Neural progenitor cell (in vitro differentiated cells): ENCODE measurements around the gene TUBGCP3.

Source experiments
- EZH2 ChIP-seq: fragments of 200-600 bp; sonication (generic); IDR thresholded peaks from 2 replicates; pipeline ENCODE4 v1.6.1; 2017; ENCODE audit warnings: antibody characterized with exemption, mild to moderate bottlenecking, moderate library complexity
- TF ChIP-seq, protein P1 (sequence below): fragments of 200-600 bp; sonication (generic); IDR thresholded peaks from 2 replicates; pipeline ENCODE4 v1.5.1; 2017; ENCODE audit warnings: antibody characterized with exemption, mild to moderate bottlenecking

- TF ChIP-seq, protein P1, sequence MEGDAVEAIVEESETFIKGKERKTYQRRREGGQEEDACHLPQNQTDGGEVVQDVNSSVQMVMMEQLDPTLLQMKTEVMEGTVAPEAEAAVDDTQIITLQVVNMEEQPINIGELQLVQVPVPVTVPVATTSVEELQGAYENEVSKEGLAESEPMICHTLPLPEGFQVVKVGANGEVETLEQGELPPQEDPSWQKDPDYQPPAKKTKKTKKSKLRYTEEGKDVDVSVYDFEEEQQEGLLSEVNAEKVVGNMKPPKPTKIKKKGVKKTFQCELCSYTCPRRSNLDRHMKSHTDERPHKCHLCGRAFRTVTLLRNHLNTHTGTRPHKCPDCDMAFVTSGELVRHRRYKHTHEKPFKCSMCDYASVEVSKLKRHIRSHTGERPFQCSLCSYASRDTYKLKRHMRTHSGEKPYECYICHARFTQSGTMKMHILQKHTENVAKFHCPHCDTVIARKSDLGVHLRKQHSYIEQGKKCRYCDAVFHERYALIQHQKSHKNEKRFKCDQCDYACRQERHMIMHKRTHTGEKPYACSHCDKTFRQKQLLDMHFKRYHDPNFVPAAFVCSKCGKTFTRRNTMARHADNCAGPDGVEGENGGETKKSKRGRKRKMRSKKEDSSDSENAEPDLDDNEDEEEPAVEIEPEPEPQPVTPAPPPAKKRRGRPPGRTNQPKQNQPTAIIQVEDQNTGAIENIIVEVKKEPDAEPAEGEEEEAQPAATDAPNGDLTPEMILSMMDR, result no peak
- TF ChIP-seq EZH2, result no peak
Observed at GRCh38 chr13:112522578-112522977, 65.4 kb downstream of the TUBGCP3 start.
